Measurements from ENCODE around the gene DAO.
"Not testable (repeated sequence)": the region's sequence is repeated elsewhere in the genome, so short reads cannot be mapped to it uniquely, and the experiment has no call there.

DAO gene

GRCh38 chr12:108879615-108880254, at the start of gene DAO:
Gene DAO (plus strand): TSS chr12:108880092. CDS start chr12:108885007, 4,915 bp downstream.
- DNase-seq (ENCODE audit: low read depth in 2 of 2), result no peak

GRCh38 chr12:108831309-108831991, 48.4 kb upstream of the DAO start:
- DNase-seq (ENCODE audit: low read depth in 2 of 2), result no peak

GRCh38 chr12:108832208-108832607, 47.7 kb upstream of the DAO start:
- DNase-seq (ENCODE audit: low read depth in 2 of 2), result no peak

- no peak for DNase-seq (ENCODE audit: low read depth in 2 of 2)
Observed at GRCh38 chr12:108832730-108833354, 47.0 kb upstream of the DAO start.

DNA sequence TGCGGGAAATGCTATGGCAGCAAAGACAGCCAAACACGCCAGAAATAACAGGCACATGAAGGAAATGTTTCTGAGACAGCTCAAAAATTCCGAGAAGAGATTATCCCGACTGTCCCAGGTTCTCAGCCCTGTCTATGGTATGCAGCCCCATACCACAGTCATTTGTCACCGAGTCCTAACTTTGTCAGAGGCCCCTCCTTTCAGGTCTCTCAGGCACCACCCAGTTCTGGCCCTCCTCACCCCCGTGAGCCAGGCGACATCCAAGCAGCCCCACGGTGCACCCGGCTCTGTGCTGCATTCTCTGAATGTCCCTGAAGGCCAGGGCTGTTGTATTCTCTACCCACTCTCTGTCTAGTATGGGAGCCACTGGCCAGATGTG, 46.5 kb upstream of the DAO start:
- DNase-seq (ENCODE audit: low read depth in 2 of 2), result no peak

- no peak for DNase-seq (ENCODE audit: low read depth in 2 of 2)
Observed at GRCh38 chr12:108833757-108834472, 46.0 kb upstream of the DAO start.

DNA sequence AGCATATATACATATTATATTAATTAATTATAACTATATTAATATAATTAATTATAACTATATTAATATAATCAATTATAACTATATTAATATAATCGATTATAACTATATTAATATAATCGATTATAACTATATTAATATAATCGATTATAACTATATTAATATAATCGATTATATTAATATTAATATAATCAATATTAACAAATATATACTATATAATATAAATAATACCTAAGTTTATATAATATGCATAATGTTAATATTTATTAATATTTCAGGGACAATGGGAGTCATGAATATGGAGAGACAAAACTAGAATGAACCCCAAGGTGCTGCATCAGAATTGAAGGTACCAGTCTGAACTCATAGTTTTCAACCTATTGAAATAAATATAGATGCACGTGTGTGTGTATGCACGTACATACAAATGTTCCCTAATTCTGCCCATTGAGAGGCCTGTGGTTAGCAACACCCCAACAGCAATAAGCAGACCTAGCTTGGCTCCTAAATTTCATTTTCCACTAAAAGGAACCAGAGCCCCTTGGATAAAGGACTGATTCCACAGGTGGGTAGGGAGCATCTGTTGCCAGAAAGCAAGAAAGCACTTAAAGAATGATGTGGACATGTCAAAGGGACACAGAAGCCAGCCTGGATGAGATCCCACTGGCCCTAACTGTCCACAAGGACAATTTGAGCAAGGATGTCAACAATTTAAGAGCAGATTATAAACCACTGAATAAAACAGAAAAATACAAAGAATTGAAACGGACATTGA, 43.8 kb upstream of the DAO start:
- no peak for DNase-seq (ENCODE audit: low read depth in 2 of 2)

- no peak for DNase-seq (ENCODE audit: low read depth in 2 of 2)
Observed at GRCh38 chr12:108837239-108837638, 42.7 kb upstream of the DAO start.

GRCh38 chr12:108837680-108838079, 42.2 kb upstream of the DAO start:
- DNase-seq (ENCODE audit: low read depth in 2 of 2), result no peak

GRCh38 chr12:108838194-108839017, 41.5 kb upstream of the DAO start:
- DNase-seq (ENCODE audit: low read depth in 2 of 2), result peak; percentile 32 to 37

DNA sequence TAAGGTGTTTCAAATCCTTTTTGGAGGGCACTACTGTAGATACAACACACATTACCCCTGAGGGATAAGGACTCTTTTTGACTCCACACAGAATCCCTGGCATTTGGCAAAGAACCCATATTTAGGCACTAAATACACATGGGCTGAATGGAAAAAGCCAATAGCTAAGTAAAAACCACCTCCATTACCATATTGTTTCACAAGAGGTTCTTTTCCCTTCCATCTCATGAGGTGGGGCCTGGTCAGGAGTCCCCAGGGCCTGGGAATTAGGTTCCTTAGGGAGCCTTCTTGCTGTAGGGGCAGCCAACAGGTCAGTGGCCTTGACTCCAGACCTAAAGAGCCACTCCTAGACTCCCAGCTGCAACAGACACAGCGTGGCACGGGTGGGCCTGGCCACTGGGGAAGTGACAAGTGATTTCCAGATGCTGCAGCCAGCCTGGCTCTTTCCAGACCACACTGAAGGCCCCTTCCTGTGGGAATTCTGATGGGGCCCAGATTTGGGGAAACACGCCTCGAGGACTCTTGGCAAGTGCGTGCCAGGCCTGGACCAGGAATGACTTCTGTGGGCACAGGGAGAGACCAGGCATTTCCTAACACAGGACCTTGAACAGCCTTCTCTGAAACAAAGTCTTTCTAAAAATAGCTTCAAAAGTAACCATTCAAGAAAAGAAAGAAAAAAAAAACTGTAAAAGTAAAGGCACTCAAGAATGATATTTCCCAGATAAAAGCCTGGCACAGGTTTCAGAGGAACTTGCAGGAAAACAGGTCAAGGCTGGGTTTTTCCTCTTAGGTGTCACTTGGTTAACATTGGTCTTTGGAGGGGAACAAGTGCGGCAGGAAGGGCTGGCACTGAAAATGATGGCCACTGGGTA, 40.6 kb upstream of the DAO start:
- no peak for DNase-seq (ENCODE audit: low read depth in 2 of 2)

- no peak for DNase-seq (ENCODE audit: low read depth in 2 of 2)
Observed at GRCh38 chr12:108839890-108840230, 40.0 kb upstream of the DAO start.

DNA sequence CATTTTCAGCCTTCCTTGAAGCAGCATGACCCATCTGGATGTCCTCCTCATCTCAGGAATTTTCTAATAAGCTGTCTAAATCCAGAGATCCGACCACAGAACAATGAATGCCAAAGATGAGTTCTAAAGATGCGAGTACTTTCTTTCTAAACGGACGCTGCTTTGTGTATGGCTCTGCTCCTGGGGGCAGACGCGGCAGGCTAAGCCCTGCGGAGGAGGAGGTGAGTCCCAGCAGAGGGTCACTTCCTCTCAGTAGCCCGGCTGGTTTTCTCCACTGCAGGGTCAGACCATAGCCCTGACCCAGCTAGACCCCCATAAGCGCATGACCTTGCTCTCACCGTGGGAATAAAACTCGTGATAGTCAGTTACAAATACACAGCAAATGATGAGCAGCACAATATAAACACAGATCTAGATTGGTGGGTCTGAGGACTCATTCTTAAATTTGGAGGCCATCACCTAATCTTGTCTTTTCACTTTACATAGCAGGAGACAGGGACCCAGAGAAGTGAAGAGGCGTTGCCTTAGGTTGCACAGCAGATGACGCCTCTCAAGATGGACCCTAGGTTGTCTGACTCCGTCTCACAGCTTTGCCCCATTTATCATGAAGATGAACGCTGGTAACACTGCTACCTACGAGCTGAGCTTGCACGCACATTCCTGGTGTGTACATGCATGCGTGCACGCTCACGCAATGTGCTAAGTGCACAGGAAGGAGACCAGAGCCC, 39.1 kb upstream of the DAO start:
- DNase-seq (ENCODE audit: low read depth in 2 of 2), result no peak

DNA sequence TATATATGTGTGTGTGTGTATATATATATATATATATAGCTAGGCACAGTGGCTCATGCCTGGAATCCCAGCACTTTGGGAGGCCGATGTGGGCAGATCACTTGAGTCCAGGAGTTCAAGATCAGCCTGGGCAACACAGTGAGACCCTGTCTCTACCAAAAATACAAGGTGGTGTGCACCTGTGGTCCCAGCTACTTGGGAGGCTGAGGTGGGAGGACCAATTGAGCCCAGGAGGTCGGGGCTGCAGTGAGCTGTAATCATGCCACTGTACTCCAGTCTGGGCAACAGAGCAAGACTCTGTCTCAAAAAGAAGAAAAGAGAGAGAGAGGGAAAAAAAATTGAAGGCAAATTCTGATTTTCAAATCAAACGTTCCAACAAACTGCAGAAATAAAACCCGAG, 38.1 kb upstream of the DAO start:
- DNase-seq (ENCODE audit: low read depth in 2 of 2), result not testable (repeated sequence)

DNA sequence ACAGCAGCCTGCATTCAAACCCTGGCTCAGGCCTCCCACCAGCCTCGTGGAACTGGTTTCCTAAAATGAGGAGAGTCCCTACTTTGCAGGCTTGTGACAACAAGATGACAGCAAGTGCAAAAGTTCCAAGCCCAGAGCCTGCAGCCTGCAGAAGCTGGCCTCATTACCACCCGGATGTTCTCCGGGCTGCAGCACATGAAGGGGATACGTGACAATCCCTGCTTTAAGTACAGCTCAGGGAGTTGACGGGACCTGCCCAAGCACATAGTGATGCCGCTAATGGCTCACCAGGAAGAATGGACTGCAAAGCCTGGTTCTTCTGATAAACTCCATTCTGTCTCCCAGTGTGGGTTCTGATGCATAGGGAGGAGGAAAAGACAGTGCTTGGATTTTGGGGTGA, 37.5 kb upstream of the DAO start:
- DNase-seq (ENCODE audit: low read depth in 2 of 2), result no peak

- DNase-seq (ENCODE audit: low read depth in 2 of 2), result no peak
Observed at GRCh38 chr12:108843187-108843586, 36.7 kb upstream of the DAO start.

GRCh38 chr12:108845696-108846095, 34.2 kb upstream of the DAO start:
- no peak for DNase-seq (ENCODE audit: low read depth in 2 of 2)

- DNase-seq (ENCODE audit: low read depth in 2 of 2), result no peak
Observed at GRCh38 chr12:108846290-108846701, 33.6 kb upstream of the DAO start.

DNA sequence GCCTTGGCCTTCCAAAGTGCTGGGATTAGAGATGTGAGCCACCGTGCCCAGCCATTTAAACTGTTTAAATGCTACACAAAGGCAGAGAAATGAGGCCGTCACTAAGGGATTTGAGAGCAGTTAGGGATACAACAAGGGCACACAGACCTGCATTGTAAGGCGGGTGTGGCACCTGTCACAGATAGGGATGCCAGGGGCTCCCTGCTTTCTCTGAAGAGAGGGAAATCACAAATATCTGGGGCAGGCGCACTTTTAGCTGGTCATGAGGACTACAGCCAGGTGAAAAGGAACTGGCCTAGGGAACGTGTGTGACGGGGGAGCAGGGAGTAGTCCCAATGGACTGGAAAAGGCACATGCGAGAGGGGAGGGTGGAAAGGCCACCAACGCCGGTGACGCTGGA, 32.2 kb upstream of the DAO start:
- DNase-seq (ENCODE audit: low read depth in 2 of 2), result no peak

Data from stimulated activated CD4-positive, alpha-beta T cell treated with anti-CD3 and anti-CD28 coated beads, Interleukin-1b, Interleukin-23, amount 100 ng/mL, for 4 hours (primary cell).